Peyer's patch (tissue), 4 donors: Measurements from ENCODE around the gene RNF123. TPM values are rescaled to one million over a fixed set of nuclear protein-coding genes. Genes with fewer than 3 reads are reported as not detected.

Experiments
- DNase-seq, 3 donors: peaks; one replicate each; pipeline ENCODE4 v3.0.0-alpha.2; 2017 to 2019
- H3K27ac ChIP-seq, 4 donors: fragments of 200-600 bp; sonication (generic); one replicate each; pipeline ENCODE4 v1.5.1; 2016 to 2019
- H3K27me3 ChIP-seq, 2 donors: fragments of 200-600 bp; sonication (generic); one replicate each; pipeline ENCODE4 v1.5.1; 2019
- H3K36me3 ChIP-seq, 3 donors: fragments of 200-600 bp; sonication (generic); one replicate each; pipeline ENCODE4 v1.5.1; 2016 to 2019
- H3K4me1 ChIP-seq, 4 donors: fragments of 200-600 bp; sonication (generic); one replicate each; pipeline ENCODE4 v1.5.1; 2016 to 2019
- H3K4me3 ChIP-seq, 4 donors: fragments of 200-600 bp; sonication (generic); 1 replicate in 3 of 4; 2 replicates in 1 of 4; pipeline ENCODE4 v1.5.1; 2016 to 2019; ENCODE audit warnings: mild to moderate bottlenecking in 1 of 4
- H3K9me3 ChIP-seq, 4 donors: fragments of 200-600 bp; sonication (generic); one replicate each; pipeline ENCODE4 v1.5.1; 2016 to 2019; ENCODE audit warnings: mild to moderate bottlenecking in 1 of 4
- CTCF ChIP-seq, 6 experiments: fragments of 450-650 bp in 4 of 6; fragments of 200-600 bp in 2 of 6; sonication (generic) in 1 of 6; IDR thresholded peaks; one replicate each; pipeline ENCODE4 v1.5.1; 2017 to 2019; ENCODE audit warnings: antibody characterized with exemption in 6 of 6, mild to moderate bottlenecking in 3 of 6, moderate library complexity in 1 of 6
- POLR2A ChIP-seq, 2 donors: fragments of 450-650 bp; IDR thresholded peaks; one replicate each; pipeline ENCODE4 v1.5.1; 2017; ENCODE audit warnings: antibody characterized with exemption in 2 of 2, mild to moderate bottlenecking in 2 of 2, moderate library complexity in 2 of 2
- total RNA-seq, 4 donors: library from RNA; depleted of rRNA; stranded (reverse); fragments of >200 nt; gene quantifications; one replicate each; pipeline ENCODE4 v1.1.0, GENCODE V29; 2016

RNF123 gene
- total RNA-seq, 4 donors from 2014 or later: 74.3 to 101 (median 84.3) TPM

- Histone ChIP-seq H3K27ac (no peak overlapping the region), H3K27me3 (no peaks in the 10 kb centered on the region), H3K4me3 (no peak overlapping the region), H3K9me3 (no peaks in the 10 kb centered on the region), H3K36me3 (no peaks in the 10 kb centered on the region), H3K4me1 (no peaks in the 10 kb centered on the region)
- DNase-seq: no peak
- TF ChIP-seq POLR2A (IDR thresholded peaks at IDR 0.05) (no peak), CTCF (IDR thresholded peaks at IDR 0.05) (no peak)
Observed at GRCh38 chr3:49666592-49666991, 22.8 kb upstream of the RNF123 start.

GRCh38 chr3:49667701-49668413 lies 21.5 kb upstream of the RNF123 start:
- TF ChIP-seq POLR2A (IDR thresholded peaks at IDR 0.05) (no peak), CTCF (IDR thresholded peaks at IDR 0.05) (no peak)
- Histone ChIP-seq H3K27me3 (no peaks in the 10 kb centered on the region), H3K27ac (no peak overlapping the region), H3K36me3 (no peaks in the 10 kb centered on the region), H3K4me1 (no peaks in the 10 kb centered on the region), H3K4me3 (no peak overlapping the region), H3K9me3 (no peaks in the 10 kb centered on the region)
- DNase-seq: no peak

GRCh38 chr3:49668414-49668797 lies 21.0 kb upstream of the RNF123 start:
- no peaks in the 10 kb centered on the region for H3K36me3 ChIP-seq
- H3K27me3 ChIP-seq: no peaks in the 10 kb centered on the region
- H3K4me3 ChIP-seq: no peak overlapping the region
- H3K9me3 ChIP-seq: no peaks in the 10 kb centered on the region
- H3K27ac ChIP-seq: no peak overlapping the region
- peaks cover 0 to 4% (median 3%) of the 10 kb centered on the region in 4 donors for H3K4me1 ChIP-seq
- TF ChIP-seq POLR2A (IDR thresholded peaks at IDR 0.05): no peak
- TF ChIP-seq CTCF (IDR thresholded peaks at IDR 0.05): no peak
- DNase-seq: no peak

GRCh38 chr3:49668861-49669260 lies 20.5 kb upstream of the RNF123 start:
- no peak overlapping the region for H3K4me3 ChIP-seq
- no peaks in the 10 kb centered on the region for H3K36me3 ChIP-seq
- H3K4me1 ChIP-seq: peaks cover 0 to 4% (median 3%) of the 10 kb centered on the region in 4 donors
- no peaks in the 10 kb centered on the region for H3K27me3 ChIP-seq
- no peak overlapping the region for H3K27ac ChIP-seq
- H3K9me3 ChIP-seq: no peaks in the 10 kb centered on the region
- no peak for DNase-seq
- TF ChIP-seq POLR2A (IDR thresholded peaks at IDR 0.05): no peak
- no peak for TF ChIP-seq CTCF (IDR thresholded peaks at IDR 0.05)

GRCh38 chr3:49669352-49669751 lies 20.0 kb upstream of the RNF123 start:
- Histone ChIP-seq H3K9me3 (no peaks in the 10 kb centered on the region), H3K4me1 (peaks cover 0 to 4% (median 3%) of the 10 kb centered on the region in 4 donors), H3K27ac (no peak overlapping the region), H3K4me3 (no peak overlapping the region), H3K27me3 (no peaks in the 10 kb centered on the region), H3K36me3 (no peaks in the 10 kb centered on the region)
- DNase-seq: no peak
- no peak for TF ChIP-seq POLR2A (IDR thresholded peaks at IDR 0.05)
- no peak for TF ChIP-seq CTCF (IDR thresholded peaks at IDR 0.05)
